GM12891 (cell line): ENCODE results near the gene ZNF467.

Experiments used
- POLR2A ChIP-seq: IDR thresholded peaks from 2 replicates; pipeline ENCODE4 v1.6.1; 2011; ENCODE audit warnings: low read depth, low read length, control low read depth
- POLR2AphosphoS5 ChIP-seq: IDR thresholded peaks from 2 replicates; pipeline ENCODE4 v1.6.1; 2011; ENCODE audit warnings: low read depth, low read length, control low read depth
- POU2F2 ChIP-seq: IDR thresholded peaks from 2 replicates; pipeline ENCODE4 v1.6.1; 2011; ENCODE audit warnings: low read depth, mild to moderate bottlenecking, control low read depth, low read length, moderate library complexity
- SPI1 ChIP-seq: IDR thresholded peaks from 2 replicates; pipeline ENCODE4 v1.6.1; 2011; ENCODE audit warnings: low read depth, low read length, control low read depth
- TAF1 ChIP-seq: IDR thresholded peaks from 2 replicates; pipeline ENCODE4 v1.6.1; 2011; ENCODE audit warnings: low read depth, low read length, control low read depth

DNA sequence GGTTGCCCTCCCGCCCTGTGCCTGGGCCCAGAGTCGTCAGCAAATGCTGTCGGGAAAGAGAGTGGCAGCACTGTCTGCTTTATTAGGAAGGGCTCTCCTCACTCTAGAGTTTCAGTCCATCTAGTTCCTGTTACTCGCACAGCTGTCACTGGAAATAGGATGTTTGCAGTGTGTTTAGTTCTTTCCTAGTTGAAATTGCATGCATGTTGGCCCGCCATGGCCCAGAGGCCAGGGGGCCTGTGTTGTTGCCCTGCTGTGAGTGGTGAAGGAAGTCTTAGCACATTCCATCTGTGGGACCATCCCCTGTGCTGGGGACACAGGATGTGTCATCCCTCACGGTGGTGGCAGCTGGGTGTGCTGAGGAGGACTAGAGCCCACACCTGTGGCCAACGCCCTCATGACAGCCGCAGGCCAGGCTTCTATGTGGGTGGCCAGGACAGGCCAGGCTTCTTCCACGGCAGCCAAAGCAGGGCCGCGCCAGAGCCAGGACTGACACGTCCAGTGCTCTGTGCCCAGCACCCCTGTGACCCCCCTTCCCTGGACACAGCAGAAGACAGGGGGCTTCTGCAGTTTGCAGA, 45.4 kb downstream of the ZNF467 start:
- no peak for TF ChIP-seq SPI1
- no peak for TF ChIP-seq POLR2A
- no peak for TF ChIP-seq POLR2AphosphoS5
- TF ChIP-seq TAF1, result no peak
- TF ChIP-seq POU2F2, result no peak
